ENCODE data around the gene KCNJ6.

GRCh38 chr21:37811711-37812110 is 104.5 kb downstream of the KCNJ6 start:
- TF ChIP-seq CTCF (IDR thresholded peaks at IDR 0.05 in 2 of 3, conservative IDR thresholded peaks at IDR 0.05 in 1 of 3; ENCODE audit: control insufficient read depth in 2 of 3, extremely low read depth in 1 of 3, insufficient read depth in 1 of 3, low read depth in 3 of 3, low read length in 3 of 3), result no peak
- no peak for TF ChIP-seq TCF12 (IDR thresholded peaks at IDR 0.05; ENCODE audit: low read depth, low read length)
- TF ChIP-seq CREM (IDR thresholded peaks at IDR 0.05; ENCODE audit: low read depth), result no peak
- no peak for TF ChIP-seq KDM1A (IDR thresholded peaks at IDR 0.05; ENCODE audit: borderline replicate concordance)
- TF ChIP-seq POLR2AphosphoS5 (IDR thresholded peaks at IDR 0.05; ENCODE audit: low read length), result no peak
- no peak for TF ChIP-seq SREBF1 (IDR thresholded peaks at IDR 0.05; ENCODE audit: low read length)

All from GM12878 (cell line).